Subcutaneous adipose tissue (tissue), 4 donors: ENCODE measurements around the gene ARFRP1. TPM values are rescaled to one million over a fixed set of nuclear protein-coding genes. Genes with fewer than 3 reads are reported as not detected.

Source experiments
- CTCF ChIP-seq: fragments of 450-650 bp; IDR thresholded peaks from one replicate; pipeline ENCODE4 v1.5.1; 2016; ENCODE audit warnings: low read depth, mild to moderate bottlenecking, control low read depth, antibody characterized with exemption, moderate library complexity
- total RNA-seq, 4 donors: library from RNA; depleted of rRNA; stranded (reverse); fragments of >200 nt; gene quantifications; one replicate each; pipeline ENCODE4 v1.1.0, GENCODE V29; 2016

ARFRP1 gene
- total RNA-seq, 4 donors from 2014 or later = 21.9 to 39.4 (median 31.5) TPM

- no peak for TF ChIP-seq CTCF
These were observed 39.1 kb upstream of the ARFRP1 start for GRCh38 chr20:63746751-63747315.

DNA sequence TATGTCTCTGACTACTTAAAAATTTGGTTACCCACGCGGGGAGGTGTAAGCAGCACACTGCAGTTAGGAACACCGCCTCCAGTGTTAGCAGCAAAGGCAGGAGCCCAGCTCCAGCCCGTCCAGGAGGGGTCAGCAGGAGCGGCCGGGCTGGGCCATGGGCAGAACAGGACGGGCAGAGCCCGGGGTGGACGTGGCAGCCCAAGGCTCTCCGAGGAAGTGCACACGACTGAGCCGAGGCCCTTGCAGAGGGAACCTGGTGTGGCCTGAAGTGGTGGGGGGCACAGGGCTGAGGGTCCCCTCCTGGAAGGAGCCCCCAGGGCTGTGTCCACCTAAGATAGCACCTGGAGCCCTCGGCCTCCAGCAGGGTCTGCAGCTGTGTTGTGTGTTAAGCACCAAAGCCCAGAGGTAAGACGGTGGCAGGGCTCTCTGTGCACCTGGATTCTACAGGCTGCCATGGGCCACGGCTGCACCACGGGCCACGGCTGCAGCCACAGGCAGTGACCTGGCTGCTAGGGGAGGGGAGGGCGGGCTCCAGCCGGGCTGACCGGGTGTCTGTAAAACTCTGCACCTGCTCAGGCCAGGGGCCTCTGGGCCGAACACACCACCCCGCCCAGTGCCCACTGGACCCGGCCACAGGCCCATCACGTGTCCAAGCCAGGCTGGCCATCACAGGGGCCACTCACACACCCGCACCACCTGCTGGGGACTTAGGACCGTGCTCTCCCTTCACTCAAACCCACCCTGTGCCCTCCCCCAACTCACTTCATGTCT, 38.4 kb upstream of the ARFRP1 start:
- TF ChIP-seq CTCF = no peak

GRCh38 chr20:63745424-63745805, 37.6 kb upstream of the ARFRP1 start:
- TF ChIP-seq CTCF = no peak

- TF ChIP-seq CTCF = no peak
These were observed 37.0 kb upstream of the ARFRP1 start for GRCh38 chr20:63744574-63745423.

GRCh38 chr20:63744158-63744557, 36.4 kb upstream of the ARFRP1 start:
- TF ChIP-seq CTCF = no peak

DNA sequence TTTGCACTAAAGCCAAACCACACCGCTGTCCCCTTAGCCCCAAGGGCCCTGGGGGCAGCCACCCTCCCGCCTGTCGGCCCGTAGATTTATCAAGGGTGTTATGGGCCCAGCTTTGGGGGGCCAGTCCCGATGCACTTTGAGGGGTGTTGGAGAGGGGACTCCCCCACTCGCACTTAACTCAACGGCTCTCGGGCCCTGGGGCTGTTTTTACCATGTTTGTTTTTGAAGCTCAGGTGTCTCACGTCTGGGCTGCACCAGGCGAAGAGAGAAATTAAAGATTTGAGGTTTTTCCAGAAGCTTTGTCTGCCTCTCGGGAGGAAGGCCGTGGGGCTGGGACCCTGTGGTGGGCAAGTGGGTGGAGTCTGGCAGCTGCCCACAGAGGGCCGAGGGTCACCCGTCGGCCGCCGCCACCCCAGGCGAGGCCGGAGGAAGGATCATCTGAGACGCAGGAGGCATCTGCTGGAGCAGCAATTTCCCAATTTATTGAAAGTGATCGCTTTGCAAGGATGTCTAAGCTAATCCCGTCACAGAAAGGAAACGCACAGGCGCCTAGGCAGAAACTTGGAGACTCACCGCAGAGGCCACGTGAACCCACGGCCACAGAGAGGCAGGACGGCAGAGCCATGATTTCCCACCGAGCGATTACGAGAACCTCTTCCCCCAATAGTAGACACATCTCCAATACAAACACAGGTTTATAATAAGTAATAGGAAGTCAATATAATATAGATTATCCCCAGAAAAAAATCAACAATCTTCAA, 35.6 kb upstream of the ARFRP1 start:
- no peak for TF ChIP-seq CTCF
